AG04450 (cell line): ENCODE data around the gene MSI2. TPM values are rescaled to one million over a fixed set of nuclear protein-coding genes. Genes with fewer than 3 reads are reported as not detected.

Experiments
- CTCF ChIA-PET: fragments of 300-600, 350-600 bp; formaldehyde crosslinking; extraction: SDS; loops from one replicate; lab custom pipeline; 2022; ENCODE audit warnings: antibody characterized with exemption, inconsistent platforms; lab: Charles Lee
- POLR2A ChIA-PET: fragments of 350-600 bp; formaldehyde crosslinking; extraction: SDS; loops from one replicate; lab custom pipeline; 2021; ENCODE audit warnings: antibody characterized with exemption, inconsistent platforms; lab: Yijun Ruan, JAX
- DNase-seq: peaks from one replicate; pipeline ENCODE4 v3.0.0-alpha.2; 2011; ENCODE audit warnings: low read depth, low spot score
- H3K27ac ChIP-seq: one replicate; pipeline ENCODE4 v1.5.1; 2012; ENCODE audit warnings: low read depth, low read length, control low read depth
- H3K27me3 ChIP-seq: one replicate; pipeline ENCODE4 v1.6.0; 2012; ENCODE audit warnings: low read length; ENCODE audit not compliant: control insufficient read depth, insufficient read depth
- H3K4me3 ChIP-seq: 2 replicates; pipeline ENCODE4 v1.5.1; 2011; ENCODE audit warnings: mild to moderate bottlenecking, low read depth, low read length, control low read depth
- H3K9me3 ChIP-seq: 2 replicates; pipeline ENCODE4 v1.5.1; 2012; ENCODE audit warnings: low read length; ENCODE audit not compliant: control insufficient read depth, insufficient read depth
- polyA plus RNA-seq: library from polyadenylated mRNA; depleted of rRNA; stranded (reverse); fragments of >200 nt; gene quantifications from 2 replicates; pipeline ENCODE4 v1.2.3, GENCODE V29; 2011
- TF ChIP-seq, protein P1 (sequence below): IDR thresholded peaks from 2 replicates; pipeline ENCODE4 v1.5.1; 2011; ENCODE audit warnings: low read depth, low read length, control low read depth, inconsistent platforms

Gene MSI2
- polyA plus RNA-seq, 1 experiment: 26.2 TPM

DNA sequence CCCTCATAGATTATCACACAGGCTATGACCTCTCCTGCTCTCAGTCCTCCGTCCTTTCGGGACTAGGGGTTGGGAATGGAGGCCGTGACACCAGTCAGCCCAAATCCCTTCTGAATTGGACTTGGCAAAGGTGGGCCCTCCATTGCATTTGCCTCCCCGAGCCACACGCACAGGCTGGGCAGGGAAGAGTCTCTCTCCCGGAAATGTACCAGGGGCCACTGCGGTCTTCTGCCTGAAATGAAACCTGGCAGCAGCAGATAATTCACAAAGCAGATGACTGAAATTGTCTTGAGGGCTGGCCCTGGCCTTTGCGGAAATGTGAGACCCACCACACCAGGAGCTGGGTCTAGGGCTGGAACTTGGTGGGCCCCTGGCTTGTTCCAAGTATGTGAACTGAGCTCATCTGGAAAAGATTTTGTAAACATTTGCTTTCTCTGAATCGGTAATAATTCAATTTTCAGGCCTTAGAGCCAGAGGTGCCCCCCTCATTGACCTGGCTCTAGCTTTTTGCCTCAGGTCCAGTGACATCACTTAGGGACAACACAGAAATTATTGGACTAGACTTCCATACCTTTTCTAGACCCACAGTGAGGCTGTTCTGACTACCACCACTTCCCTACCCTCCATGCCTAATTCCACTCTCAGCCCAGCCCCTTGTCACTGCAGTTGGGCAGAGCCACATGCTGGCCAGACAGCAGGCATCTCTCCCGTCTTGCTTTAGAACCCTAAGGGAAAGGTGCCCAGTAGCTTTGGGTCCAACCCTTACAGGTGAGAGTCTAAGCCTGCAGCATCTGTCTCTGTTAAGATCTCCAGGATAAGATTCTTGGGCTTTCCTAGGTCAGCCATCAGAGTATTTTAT is 413.6 kb downstream of the MSI2 start:
- no peak for DNase-seq
- H3K9me3 ChIP-seq: no peaks in the 10 kb centered on the region; the same call in 1 of the 2 replicates
- H3K4me3 ChIP-seq: no peak overlapping the region
- ChIA-PET CTCF (interaction anchor here (0.7 to 5.4 kb wide), 5 partner anchors 9 to 427 kb away, joined by 3 to 126 read pairs (median 80); no protein-coding TSS in a partner anchor), POLR2A (no interaction called here)
- H3K27ac ChIP-seq: no peak overlapping the region
- TF ChIP-seq, protein P1, sequence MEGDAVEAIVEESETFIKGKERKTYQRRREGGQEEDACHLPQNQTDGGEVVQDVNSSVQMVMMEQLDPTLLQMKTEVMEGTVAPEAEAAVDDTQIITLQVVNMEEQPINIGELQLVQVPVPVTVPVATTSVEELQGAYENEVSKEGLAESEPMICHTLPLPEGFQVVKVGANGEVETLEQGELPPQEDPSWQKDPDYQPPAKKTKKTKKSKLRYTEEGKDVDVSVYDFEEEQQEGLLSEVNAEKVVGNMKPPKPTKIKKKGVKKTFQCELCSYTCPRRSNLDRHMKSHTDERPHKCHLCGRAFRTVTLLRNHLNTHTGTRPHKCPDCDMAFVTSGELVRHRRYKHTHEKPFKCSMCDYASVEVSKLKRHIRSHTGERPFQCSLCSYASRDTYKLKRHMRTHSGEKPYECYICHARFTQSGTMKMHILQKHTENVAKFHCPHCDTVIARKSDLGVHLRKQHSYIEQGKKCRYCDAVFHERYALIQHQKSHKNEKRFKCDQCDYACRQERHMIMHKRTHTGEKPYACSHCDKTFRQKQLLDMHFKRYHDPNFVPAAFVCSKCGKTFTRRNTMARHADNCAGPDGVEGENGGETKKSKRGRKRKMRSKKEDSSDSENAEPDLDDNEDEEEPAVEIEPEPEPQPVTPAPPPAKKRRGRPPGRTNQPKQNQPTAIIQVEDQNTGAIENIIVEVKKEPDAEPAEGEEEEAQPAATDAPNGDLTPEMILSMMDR: no peak
- no peaks in the 10 kb centered on the region for H3K27me3 ChIP-seq

DNA sequence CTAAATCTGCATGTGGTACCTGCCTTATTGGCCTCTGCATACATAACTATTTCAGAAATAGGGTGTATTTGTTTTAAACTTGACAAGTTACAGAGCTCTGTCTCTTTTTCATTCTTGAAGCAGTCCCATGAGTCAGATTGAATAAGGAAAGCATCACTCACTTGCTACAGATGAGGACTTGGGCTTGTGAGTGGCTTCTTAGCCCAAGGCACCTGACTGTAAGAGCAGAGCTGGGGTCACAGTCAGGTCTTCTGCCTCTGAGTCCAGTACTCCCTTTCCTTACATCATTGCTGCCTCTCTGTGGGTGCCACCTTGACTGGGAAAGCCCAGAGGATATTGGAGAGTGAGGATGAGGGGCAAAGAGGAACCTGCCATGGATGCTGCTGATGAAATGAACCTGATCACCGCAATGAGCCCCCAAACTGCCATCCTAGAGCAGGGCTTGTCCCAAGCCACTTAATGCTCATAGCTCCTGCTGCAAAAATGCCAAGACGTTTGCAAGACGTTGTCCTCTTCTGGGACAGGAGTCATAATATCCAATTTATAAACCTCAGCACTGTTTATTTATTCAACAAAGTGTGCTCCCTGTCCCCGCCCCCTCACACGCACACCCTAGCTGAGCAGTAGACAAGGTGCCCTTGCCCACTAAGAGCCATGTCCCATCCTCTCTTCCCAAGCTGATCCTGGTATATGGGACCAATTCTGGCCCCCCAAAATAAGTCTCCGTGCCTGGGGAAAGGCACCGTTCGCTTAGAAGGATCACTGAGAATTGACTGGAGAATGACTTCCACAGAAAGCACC is 414.6 kb downstream of the MSI2 start:
- ChIA-PET CTCF (interaction anchor here (0.5 to 5.4 kb wide), 56 partner anchors 9 to 542 kb away, joined by 3 to 126 read pairs (median 6); no protein-coding TSS in a partner anchor), POLR2A (no interaction called here)
- DNase-seq: no peak
- H3K27ac ChIP-seq: no peak overlapping the region
- TF ChIP-seq, protein P1: no peak
- H3K9me3 ChIP-seq: no peaks in the 10 kb centered on the region; the same call in 1 of the 2 replicates
- H3K27me3 ChIP-seq: no peaks in the 10 kb centered on the region
- H3K4me3 ChIP-seq: no peak overlapping the region

DNA sequence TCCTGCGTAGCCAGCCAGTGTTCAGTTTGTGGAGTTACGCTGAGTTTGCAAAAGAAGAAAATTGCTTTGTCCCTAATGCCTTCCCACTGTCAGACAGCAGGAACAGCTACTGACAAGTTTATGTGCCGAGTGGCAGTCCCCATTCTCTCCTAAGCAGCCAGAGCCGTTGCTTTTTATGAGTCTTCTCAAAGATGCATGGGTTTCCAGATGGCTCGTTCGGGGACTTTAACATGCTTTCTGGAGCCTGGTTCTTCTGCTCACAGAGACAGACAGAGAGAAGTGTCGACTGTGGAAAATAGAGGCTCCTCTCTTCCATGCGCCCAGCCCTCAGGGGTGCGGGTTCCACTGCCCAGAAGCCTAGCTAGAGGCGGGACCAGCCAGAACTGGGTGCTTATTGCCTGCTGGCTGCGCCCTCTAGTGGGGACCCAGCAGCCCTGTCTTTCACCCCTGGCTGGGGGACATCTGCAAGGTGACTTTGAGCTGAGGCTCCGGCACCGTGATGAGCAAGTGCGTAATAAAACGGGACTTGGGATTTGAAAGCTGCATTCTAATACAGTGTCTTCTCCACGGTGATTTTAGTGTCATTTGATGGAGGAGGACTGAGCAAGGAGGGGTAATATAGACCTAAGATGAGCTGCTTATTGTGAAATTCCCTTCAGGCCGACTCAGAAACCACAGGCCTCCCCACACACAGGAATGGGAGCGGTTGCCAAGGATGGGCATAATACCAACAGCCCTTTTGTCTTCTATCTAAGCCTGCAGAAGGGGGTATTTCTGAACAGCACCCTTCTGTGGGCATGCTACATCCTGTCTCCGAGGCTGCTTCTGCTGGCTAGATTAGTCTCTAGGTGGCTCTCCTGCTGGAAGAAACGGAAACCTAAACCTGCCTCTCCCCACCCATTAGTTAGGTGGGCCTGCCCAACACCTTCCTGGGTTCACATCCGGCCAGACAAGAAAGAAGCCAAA is 415.6 kb downstream of the MSI2 start:
- TF ChIP-seq, protein P1: peak; percentile 98
- Histone ChIP-seq H3K27me3 (no peaks in the 10 kb centered on the region), H3K9me3 (no peaks in the 10 kb centered on the region; the same call in 1 of the 2 replicates), H3K27ac (no peak overlapping the region), H3K4me3 (no peak overlapping the region)
- DNase-seq: peak; percentile 34
- POLR2A ChIA-PET: no interaction called here
- CTCF ChIA-PET: interaction anchor here (0.5 to 5.4 kb wide), 111 partner anchors 8 to 1537 kb away, joined by 3 to 126 read pairs (median 4); no protein-coding TSS in a partner anchor

DNA sequence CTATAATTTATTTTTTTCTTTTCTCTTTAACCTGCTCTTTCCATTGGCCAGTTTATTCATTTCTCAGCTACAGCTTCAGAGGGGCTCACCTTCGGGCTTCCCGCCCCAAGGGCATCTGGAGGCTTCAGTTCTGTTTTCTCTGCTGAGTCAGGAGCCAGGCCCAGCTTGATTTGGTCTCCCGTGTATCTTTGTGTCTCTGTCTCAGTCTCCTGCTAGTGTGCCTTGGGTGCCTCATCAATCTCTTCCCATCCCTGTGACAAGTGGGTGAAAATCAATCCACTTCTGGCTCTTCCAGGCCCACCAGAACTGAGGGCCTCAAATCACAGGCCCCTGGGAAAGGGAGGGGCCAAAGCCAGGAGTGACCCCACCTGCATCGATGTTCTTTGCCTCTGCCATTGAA is 416.6 kb downstream of the MSI2 start:
- POLR2A ChIA-PET: no interaction called here
- no peak overlapping the region for H3K4me3 ChIP-seq
- H3K9me3 ChIP-seq: no peaks in the 10 kb centered on the region; the same call in 1 of the 2 replicates
- H3K27ac ChIP-seq: no peak overlapping the region
- no peak for DNase-seq
- TF ChIP-seq, protein P1: no peak
- H3K27me3 ChIP-seq: no peaks in the 10 kb centered on the region
- CTCF ChIA-PET: interaction anchor here (1.0 to 5.4 kb wide), 26 partner anchors 9 to 542 kb away, joined by 3 to 126 read pairs (median 7); no protein-coding TSS in a partner anchor
